ENCODE data around the gene RBP5.
A peak's percentile ranks its signal among the peaks of the same experiment; 100 is the strongest.

RBP5 gene

GRCh38 chr12:7101047-7101693 is 27.5 kb downstream of the RBP5 start:
- DNase-seq (ENCODE audit: low spot score), result no peak

GRCh38 chr12:7100239-7100638 is 28.4 kb downstream of the RBP5 start:
- no peak for DNase-seq (ENCODE audit: low spot score)

DNA sequence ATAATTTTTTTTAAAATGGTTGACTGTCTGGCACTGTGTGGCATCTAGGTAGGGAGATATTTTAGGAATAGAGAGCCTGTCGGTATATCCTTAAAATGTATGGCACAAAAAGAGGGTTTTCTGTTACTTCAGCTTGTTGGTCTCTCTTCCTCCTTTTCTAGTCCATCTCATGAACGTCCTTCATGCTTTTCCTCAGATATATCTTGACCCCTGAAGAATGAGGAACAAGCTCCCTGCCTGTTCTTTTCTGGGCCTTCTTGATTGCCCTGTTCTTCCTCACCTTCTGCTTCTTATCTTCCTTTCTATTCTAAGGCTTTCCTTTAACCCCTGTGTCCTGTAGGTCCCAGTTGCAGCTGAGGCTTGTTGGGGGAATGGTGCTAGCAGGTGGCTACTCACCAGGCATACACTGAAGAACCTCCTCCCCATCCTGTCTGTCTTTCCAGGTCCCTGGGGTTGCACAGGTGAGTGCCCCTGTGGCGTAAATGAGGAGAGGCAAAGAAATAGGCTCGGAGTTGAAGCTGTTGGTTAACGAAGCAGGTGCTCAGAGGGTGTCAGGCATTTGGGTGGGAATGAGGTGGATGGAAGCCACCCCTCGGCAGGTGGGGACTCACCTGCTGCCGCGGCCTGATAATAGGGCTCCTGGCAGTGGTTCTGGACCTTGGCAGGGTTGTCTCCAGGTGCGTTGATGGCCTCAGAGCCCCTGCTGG is 29.2 kb downstream of the RBP5 start:
- no peak for DNase-seq (ENCODE audit: low spot score)

- no peak for DNase-seq (ENCODE audit: low spot score)
Observed at GRCh38 chr12:7096979-7097378, 31.7 kb downstream of the RBP5 start.

DNA sequence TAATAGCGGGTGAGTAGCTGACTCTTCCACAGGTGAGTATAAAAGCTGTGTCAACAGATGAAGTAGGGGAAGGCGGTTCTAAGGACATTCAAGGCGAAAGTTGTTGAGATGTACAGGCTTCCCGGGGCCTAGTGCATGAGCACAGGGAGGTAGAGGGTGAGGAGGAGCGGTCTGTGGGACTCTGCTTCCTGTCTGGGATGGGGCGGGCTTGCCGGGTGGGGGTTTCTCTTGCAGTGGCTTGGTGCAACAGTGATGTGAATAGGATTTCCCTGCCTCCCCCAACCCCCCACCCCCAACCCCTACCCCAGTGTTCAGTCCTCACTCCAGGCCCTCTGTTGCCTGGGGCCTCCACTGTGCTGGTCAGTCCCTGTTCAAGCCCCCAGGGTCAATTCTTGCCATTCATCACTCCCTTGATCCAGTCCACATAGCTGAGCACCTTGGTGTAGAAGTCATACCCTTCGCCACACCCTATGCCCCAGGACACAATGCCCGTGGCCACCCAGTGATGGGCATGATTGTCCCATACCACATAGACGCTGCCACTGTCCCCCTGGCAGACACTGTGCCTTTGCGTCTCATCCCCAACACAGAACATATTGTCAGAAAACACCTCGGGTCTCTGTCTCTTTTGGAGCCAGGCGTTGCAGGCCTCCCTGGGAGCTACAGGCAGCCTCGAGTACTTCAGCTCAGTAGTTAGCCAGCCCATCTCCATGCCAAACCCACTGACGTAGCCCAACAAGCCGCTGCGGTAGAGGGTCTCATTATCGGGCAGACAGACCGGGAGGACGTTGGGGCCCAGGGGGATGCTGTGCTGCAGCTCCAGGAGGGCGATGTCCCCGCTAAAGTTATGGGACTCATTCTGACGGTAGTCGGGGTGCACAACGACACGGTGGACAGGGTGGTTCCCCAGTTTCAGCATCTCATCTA is 32.4 kb downstream of the RBP5 start:
- no peak for DNase-seq (ENCODE audit: low spot score)

DNA sequence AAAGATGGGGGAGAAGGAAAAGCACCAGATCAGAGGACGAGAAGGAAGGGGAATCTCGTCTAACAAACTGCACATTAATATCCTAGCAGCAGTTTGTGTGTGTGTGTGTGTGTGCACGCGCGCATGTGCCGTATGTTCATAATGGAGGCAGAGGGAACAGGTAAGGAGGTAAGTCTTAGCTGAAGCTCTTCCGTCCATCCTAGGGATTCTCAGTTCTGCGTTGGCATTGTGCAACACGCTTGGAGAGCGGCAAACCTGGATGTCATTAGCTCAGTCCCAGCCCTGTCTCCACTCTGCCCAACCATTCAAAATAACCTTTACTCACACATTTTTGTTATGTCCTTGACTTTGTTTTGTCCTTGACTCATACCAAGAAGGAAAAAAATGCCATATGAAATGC is 34.8 kb downstream of the RBP5 start:
- no peak for DNase-seq (ENCODE audit: low spot score)

DNA sequence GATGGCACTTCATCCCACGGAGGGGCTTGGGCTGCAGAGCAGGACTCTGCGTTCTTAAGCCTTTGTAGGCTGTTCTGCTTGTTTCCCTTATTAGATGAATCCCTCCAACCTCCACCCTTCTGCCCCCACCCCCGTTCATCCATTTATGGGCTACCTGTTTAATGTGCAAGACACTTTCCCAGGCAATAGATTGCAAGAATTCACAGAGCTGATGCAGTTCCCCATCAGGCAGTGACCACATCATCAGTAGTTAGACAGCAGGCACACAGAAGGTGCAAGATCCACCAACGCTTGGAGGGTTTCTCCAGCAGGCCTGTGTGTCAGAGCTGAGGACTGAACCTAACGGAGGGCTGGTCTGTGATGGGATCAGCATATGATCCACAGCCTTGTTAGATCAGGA is 35.2 kb downstream of the RBP5 start:
- DNase-seq (ENCODE audit: low spot score), result no peak

DNA sequence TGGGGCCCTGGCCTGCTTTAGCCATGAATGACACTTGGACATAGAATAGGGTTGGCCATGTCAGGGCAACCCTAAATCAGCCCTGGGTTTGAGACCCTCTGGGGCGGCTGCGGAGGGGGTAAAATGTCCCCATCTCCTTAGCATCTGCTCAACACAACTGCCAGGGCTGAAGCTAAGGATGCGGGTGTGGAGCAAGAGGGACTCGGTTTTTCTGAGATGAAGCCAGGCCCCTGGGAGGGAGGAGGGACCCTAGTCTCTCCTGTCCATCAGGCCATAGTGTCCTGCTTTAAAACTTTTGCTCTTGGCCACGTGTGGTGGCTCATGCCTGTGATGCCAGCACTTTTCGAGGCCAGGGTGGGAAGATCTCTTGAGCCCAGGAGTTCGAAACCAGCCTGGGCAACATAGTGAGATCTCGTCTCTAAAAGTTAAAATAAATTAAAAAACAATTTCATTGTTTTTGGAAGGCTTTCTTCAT is 35.7 kb downstream of the RBP5 start:
- DNase-seq (ENCODE audit: low spot score), result no peak

- DNase-seq (ENCODE audit: low spot score), result peak; percentile 71
Observed at GRCh38 chr12:7092229-7092985, 36.3 kb downstream of the RBP5 start, which contains the start of gene C1R. Gene C1R (minus strand): TSS chr12:7092445. CDS start chr12:7092388, 57 bp downstream.

GRCh38 chr12:7091660-7092228 is 36.9 kb downstream of the RBP5 start:
- DNase-seq (ENCODE audit: low spot score), result no peak

DNA sequence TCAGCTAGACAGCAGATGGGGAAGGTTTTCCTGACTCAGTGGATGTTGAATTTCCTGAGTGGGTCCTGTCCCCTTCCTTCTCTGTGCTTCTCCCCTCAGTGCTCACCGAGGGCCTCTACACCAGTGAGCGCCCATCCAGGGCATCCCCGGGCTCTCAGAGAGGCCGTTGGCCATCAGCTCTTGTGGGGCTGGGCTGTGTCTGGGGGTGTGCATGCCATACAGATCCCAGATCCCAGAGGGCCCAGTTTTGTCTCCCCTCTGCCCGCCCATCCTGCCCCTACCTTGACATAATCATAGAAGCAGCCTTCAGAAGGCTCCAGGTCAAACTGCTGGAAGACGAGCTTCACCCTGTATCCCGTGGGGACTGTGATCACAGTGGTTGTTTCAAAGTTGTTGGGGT is 37.5 kb downstream of the RBP5 start:
- no peak for DNase-seq (ENCODE audit: low spot score)

DNA sequence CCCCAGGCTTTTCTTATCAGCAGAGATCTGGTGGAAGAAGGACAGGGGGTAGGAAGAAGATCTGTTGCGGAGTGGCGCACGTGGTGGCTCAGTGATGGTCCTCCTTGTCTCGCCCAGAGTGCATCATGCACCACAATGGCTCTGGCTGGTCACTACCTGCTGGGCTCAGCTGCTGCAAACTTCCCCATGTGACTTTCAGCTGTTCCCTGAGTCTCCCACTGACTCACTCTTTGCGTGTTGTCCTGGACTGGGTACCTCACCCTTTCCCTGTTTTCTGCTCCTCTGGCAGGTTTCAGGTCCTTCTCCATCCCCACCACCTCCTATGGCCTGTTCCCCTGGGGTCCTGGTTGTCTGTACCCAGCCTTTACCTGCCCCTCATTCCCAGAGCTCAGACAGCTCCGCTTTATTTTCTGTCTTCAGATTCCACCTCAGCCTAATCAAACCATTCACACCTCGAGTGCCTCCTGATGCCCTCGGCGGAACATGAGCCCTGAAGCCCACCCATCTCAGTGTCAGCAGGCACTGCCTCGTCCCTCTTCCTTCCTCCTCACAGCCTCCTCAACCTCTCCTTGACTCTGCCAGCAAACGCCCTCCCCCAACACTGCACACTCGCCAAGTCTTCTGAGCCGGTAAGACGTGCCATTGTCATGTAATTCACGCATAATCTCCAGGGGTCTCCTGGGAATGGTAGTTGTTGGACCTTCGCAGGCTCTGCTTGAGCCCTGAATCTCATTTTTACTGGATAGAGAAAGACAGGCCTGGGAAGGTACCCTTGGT is 38.3 kb downstream of the RBP5 start:
- DNase-seq (ENCODE audit: low spot score), result no peak

- DNase-seq (ENCODE audit: low spot score), result no peak
Observed at GRCh38 chr12:7089196-7089871, 39.4 kb downstream of the RBP5 start.

DNA sequence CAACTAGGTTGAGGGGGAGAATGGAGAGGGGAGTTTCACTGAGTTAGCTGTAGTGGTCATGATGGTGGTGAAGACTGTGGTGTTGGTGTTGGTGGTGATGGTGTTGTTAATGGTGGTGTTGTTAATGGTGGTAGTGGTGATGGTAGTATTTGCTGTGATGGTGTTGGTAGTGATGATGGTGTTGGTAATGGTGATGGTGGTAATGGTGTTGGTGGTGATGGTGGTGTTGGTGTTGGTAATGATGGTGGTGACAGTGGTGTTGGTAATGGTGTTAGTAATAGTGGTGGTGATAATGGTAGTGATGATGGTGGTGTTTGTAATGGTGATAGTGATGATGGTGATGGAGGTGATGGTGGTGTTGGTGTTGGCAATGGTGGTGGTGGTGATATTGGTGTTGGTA is 45.6 kb downstream of the RBP5 start:
- no peak for DNase-seq (ENCODE audit: low spot score)

GRCh38 chr12:7081037-7081436 is 47.7 kb downstream of the RBP5 start:
- no peak for DNase-seq (ENCODE audit: low spot score)

DNA sequence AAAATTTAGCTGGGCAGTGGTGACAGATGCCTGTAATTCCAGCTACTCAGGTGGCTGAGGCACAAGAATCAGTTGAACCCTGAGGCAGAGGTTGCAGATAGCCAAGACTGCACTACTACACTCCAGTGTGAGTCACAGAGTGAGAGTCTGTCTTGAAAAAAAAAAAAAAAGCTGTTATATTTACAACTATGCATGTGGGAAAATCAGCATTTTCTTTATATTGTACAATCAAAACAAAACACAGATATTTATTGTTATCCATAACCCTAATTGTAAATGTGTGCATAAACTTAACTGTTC is 48.9 kb downstream of the RBP5 start:
- no peak for DNase-seq (ENCODE audit: low spot score)

DNA sequence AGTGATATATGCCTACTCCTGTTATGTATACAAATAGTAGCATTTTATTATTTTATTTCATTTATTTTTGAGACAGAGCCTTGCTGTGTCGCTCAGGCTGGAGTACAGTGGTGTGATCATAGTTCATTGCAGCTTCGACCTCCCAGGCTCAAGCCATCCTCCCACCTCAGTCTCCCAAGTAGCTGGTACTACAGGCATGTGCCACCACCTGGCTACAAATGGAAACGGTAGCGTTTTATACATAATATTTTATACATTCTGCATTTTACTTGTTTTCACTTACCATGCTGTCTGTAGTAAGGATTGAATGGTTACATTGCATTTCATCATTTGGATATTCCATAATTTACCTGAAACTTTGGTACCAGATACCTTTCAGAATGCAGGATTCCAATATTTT is 50.5 kb downstream of the RBP5 start:
- no peak for DNase-seq (ENCODE audit: low spot score)

DNA sequence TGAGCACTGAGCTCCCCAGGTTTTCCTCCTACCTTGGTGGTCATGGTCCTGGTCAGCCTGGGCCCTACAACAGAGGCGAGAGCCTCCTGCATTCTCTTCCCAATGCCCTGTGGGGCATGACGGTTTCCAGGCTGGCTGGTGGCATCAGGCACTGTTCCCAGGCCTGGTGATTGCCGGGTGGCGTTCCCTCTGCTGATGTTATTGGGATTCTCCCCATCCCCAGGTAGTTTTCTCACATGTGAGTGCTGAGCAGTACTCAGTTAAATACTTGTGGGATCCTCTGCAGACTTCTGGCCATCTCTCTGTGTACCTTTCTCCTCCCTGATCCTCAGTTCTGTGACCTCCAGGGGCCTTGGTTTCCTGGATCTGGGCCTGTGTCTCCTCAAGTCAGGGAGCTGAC is 52.2 kb downstream of the RBP5 start:
- DNase-seq (ENCODE audit: low spot score), result no peak

GRCh38 chr12:7075939-7076338 is 52.8 kb downstream of the RBP5 start:
- no peak for DNase-seq (ENCODE audit: low spot score)

DNA sequence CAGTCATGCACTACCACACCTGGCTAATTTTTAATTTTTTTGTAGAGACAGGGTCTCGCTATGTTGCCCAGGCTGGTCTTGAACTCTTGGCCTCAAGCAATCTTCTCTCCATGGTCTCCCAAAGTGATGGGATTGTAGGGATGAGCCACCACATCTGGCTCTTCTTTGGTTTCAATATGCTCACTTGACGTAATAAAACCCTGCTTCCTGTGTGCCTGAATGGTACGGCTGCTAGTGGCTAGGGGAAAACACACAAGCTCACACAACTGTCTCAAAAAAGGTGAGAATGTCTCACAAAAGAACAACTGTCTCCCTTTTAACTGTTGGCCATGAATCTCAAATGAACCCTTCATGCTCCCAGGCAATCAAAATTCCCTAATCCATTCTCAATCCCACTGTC is 53.2 kb downstream of the RBP5 start:
- no peak for DNase-seq (ENCODE audit: low spot score)
